ENCODE data around the gene ULK1. TPM values are rescaled to one million over a fixed set of nuclear protein-coding genes. Genes with fewer than 3 reads are reported as not detected.

The ULK1 gene
- total and polyA plus RNA-seq, 2 of the 13 experiments (the other 11 are each of a cell fraction or from before 2014, with no cell fraction given), result 2.8 to 10.1 TPM

- TF ChIP-seq NBN (conservative IDR thresholded peaks at IDR 0.05), result no peak
- TF ChIP-seq PHF5A (CRISPR knock-in tag; IDR thresholded peaks at IDR 0.05; ENCODE audit: low read depth, unreplicated experiment), result no peak
- TF ChIP-seq RELA (CRISPR knock-in tag; IDR thresholded peaks at IDR 0.05), result no peak
- 0 out of 2 replicates have a peak, but pooled peaks have one; percentile 13 for TF ChIP-seq KAT8 (CRISPR knock-in tag; IDR thresholded peaks at IDR 0.05)
- TF ChIP-seq, protein P1, sequence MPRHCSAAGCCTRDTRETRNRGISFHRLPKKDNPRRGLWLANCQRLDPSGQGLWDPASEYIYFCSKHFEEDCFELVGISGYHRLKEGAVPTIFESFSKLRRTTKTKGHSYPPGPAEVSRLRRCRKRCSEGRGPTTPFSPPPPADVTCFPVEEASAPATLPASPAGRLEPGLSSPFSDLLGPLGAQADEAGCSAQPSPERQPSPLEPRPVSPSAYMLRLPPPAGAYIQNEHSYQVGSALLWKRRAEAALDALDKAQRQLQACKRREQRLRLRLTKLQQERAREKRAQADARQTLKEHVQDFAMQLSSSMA (CRISPR knock-in tag; IDR thresholded peaks at IDR 0.05), result no peak
- TF ChIP-seq ZNF839 (CRISPR knock-in tag; IDR thresholded peaks at IDR 0.05; ENCODE audit: borderline replicate concordance), result no peak
- TF ChIP-seq ZNF790 (CRISPR knock-in tag; IDR thresholded peaks at IDR 0.05; ENCODE audit: borderline replicate concordance), result no peak
- no peak for TF ChIP-seq ZNF414 (CRISPR knock-in tag; IDR thresholded peaks at IDR 0.05)
- TF ChIP-seq, protein P2, sequence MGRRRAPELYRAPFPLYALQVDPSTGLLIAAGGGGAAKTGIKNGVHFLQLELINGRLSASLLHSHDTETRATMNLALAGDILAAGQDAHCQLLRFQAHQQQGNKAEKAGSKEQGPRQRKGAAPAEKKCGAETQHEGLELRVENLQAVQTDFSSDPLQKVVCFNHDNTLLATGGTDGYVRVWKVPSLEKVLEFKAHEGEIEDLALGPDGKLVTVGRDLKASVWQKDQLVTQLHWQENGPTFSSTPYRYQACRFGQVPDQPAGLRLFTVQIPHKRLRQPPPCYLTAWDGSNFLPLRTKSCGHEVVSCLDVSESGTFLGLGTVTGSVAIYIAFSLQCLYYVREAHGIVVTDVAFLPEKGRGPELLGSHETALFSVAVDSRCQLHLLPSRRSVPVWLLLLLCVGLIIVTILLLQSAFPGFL (CRISPR knock-in tag; IDR thresholded peaks at IDR 0.05), result 0 out of 2 replicates have a peak, but pooled peaks have one; percentile 11
- peak; percentile 31; the same call in 1 of the 2 replicates for TF ChIP-seq KDM5B (CRISPR knock-in tag; IDR thresholded peaks at IDR 0.05; ENCODE audit: borderline replicate concordance)
- TF ChIP-seq, protein P3, sequence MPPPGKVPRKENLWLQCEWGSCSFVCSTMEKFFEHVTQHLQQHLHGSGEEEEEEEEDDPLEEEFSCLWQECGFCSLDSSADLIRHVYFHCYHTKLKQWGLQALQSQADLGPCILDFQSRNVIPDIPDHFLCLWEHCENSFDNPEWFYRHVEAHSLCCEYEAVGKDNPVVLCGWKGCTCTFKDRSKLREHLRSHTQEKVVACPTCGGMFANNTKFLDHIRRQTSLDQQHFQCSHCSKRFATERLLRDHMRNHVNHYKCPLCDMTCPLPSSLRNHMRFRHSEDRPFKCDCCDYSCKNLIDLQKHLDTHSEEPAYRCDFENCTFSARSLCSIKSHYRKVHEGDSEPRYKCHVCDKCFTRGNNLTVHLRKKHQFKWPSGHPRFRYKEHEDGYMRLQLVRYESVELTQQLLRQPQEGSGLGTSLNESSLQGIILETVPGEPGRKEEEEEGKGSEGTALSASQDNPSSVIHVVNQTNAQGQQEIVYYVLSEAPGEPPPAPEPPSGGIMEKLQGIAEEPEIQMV (CRISPR knock-in tag; IDR thresholded peaks at IDR 0.05; ENCODE audit: low read depth), result peak; percentile 63; the same call in 1 of the 2 replicates
- TF ChIP-seq CREB1 (IDR thresholded peaks at IDR 0.05), result peak; percentile 21; the same call in 1 of the 2 replicates
- no peak for TF ChIP-seq CREB1 (CRISPR knock-in tag; IDR thresholded peaks at IDR 0.05)
- no peak for TF ChIP-seq MYNN (CRISPR knock-in tag; IDR thresholded peaks at IDR 0.05; ENCODE audit: low read depth)
- TF ChIP-seq PRPF4 (IDR thresholded peaks at IDR 0.05; ENCODE audit: low read depth, low read length, poor library complexity, severe bottlenecking), result no peak
- TF ChIP-seq ZFX (CRISPR knock-in tag; IDR thresholded peaks at IDR 0.05; ENCODE audit: low read depth), result peak; percentile 85
- TF ChIP-seq, protein P4, sequence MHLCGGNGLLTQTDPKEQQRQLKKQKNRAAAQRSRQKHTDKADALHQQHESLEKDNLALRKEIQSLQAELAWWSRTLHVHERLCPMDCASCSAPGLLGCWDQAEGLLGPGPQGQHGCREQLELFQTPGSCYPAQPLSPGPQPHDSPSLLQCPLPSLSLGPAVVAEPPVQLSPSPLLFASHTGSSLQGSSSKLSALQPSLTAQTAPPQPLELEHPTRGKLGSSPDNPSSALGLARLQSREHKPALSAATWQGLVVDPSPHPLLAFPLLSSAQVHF (CRISPR knock-in tag; IDR thresholded peaks at IDR 0.05), result peak; percentile 32; the same call in 1 of the 2 replicates
- TF ChIP-seq NR3C1 (CRISPR knock-in tag; IDR thresholded peaks at IDR 0.05), result no peak
- TF ChIP-seq PCBP2 (optimal IDR thresholded peaks at IDR 0.05; ENCODE audit: low read depth, low read length, poor library complexity, severe bottlenecking), result no peak
- no peak for TF ChIP-seq ZNF138 (CRISPR knock-in tag; IDR thresholded peaks at IDR 0.05; ENCODE audit: low read depth)
- TF ChIP-seq NAIF1 (CRISPR knock-in tag; IDR thresholded peaks at IDR 0.05; ENCODE audit: borderline replicate concordance), result no peak
- no peak for TF ChIP-seq NFKB2 (CRISPR knock-in tag; IDR thresholded peaks at IDR 0.05; ENCODE audit: borderline replicate concordance)
- no peak for TF ChIP-seq ZNF749 (CRISPR knock-in tag; IDR thresholded peaks at IDR 0.05; ENCODE audit: borderline replicate concordance)
Observed at GRCh38 chr12:131949431-131950181, 55.2 kb downstream of the ULK1 start, which contains the start of gene EP400 (continued).

Measured in HepG2 (cell line).